Nephron progenitor cell (in vitro differentiated cells): ENCODE measurements around the gene SORCS2.
A peak's percentile ranks its signal among the peaks of the same experiment; 100 is the strongest.

Source experiments
- DNase-seq: peaks from one replicate; pipeline ENCODE4 v3.0.0; 2021
- H3K27ac Mint-ChIP-seq: 2 replicates; pipeline ENCODE4 v1.8.0; 2021; ENCODE audit warnings: mild to moderate bottlenecking, moderate library complexity, mixed read lengths
- H3K27me3 Mint-ChIP-seq: 2 replicates; pipeline ENCODE4 v1.8.0; 2021; ENCODE audit warnings: mild to moderate bottlenecking, low read depth, mixed read lengths; ENCODE audit not compliant: poor library complexity
- H3K36me3 Mint-ChIP-seq: 2 replicates; pipeline ENCODE4 v1.8.0; 2021; ENCODE audit warnings: low read depth, mixed read lengths
- H3K4me1 Mint-ChIP-seq: 2 replicates; pipeline ENCODE4 v1.8.0; 2021; ENCODE audit warnings: mixed read lengths
- H3K4me3 Mint-ChIP-seq: 2 replicates; pipeline ENCODE4 v1.8.0; 2021; ENCODE audit warnings: mild to moderate bottlenecking, moderate library complexity, mixed read lengths
- H3K9me3 Mint-ChIP-seq: 2 replicates; pipeline ENCODE4 v1.8.0; 2021; ENCODE audit warnings: mild to moderate bottlenecking, moderate library complexity, mixed read lengths
- CTCF ChIP-seq: fragments of 200-600 bp; sonication (generic); IDR thresholded peaks from 2 replicates; pipeline ENCODE4 v1.5.0; 2021; ENCODE audit warnings: antibody characterized with exemption

The SORCS2 gene

GRCh38 chr4:7546809-7547367 lies 354.6 kb downstream of the SORCS2 start:
- DNase-seq: no peak
- Mint-ChIP-seq H3K4me1 (peaks cover 9% of the 10 kb centered on the region), H3K27ac (no peak overlapping the region), H3K36me3 (no peaks in the 10 kb centered on the region), H3K9me3 (peaks cover 12% of the 10 kb centered on the region), H3K4me3 (no peak overlapping the region), H3K27me3 (peaks cover 7% of the 10 kb centered on the region)
- TF ChIP-seq CTCF: no peak

- Mint-ChIP-seq H3K27ac (peak overlapping the region; percentile 50), H3K27me3 (peaks cover 7% of the 10 kb centered on the region), H3K4me3 (no peak overlapping the region), H3K36me3 (peaks cover 1% of the 10 kb centered on the region), H3K4me1 (peaks cover 9% of the 10 kb centered on the region), H3K9me3 (peaks cover 18% of the 10 kb centered on the region)
- no peak for TF ChIP-seq CTCF
- DNase-seq: no peak
Measured at GRCh38 chr4:7547368-7548040, 355.2 kb downstream of the SORCS2 start.

- H3K4me1 Mint-ChIP-seq: peaks cover 9% of the 10 kb centered on the region
- peaks cover 5% of the 10 kb centered on the region for H3K27me3 Mint-ChIP-seq
- DNase-seq: no peak
- H3K27ac Mint-ChIP-seq: no peak overlapping the region
- H3K9me3 Mint-ChIP-seq: peaks cover 37% of the 10 kb centered on the region
- peaks cover 6% of the 10 kb centered on the region for H3K36me3 Mint-ChIP-seq
- no peak for TF ChIP-seq CTCF
- H3K4me3 Mint-ChIP-seq: no peak overlapping the region
Measured at GRCh38 chr4:7549866-7550265, 357.5 kb downstream of the SORCS2 start.

- no peak for DNase-seq
- Mint-ChIP-seq H3K27me3 (peaks cover 9% of the 10 kb centered on the region), H3K9me3 (peaks cover 44% of the 10 kb centered on the region), H3K36me3 (peaks cover 6% of the 10 kb centered on the region), H3K4me3 (no peak overlapping the region), H3K4me1 (peaks cover 2% of the 10 kb centered on the region), H3K27ac (no peak overlapping the region)
- TF ChIP-seq CTCF: no peak
Measured at GRCh38 chr4:7552466-7552865, 360.1 kb downstream of the SORCS2 start.

- H3K27ac Mint-ChIP-seq: no peak overlapping the region
- DNase-seq: no peak
- peaks cover 6% of the 10 kb centered on the region for H3K36me3 Mint-ChIP-seq
- H3K27me3 Mint-ChIP-seq: peaks cover 12% of the 10 kb centered on the region
- H3K4me1 Mint-ChIP-seq: no peaks in the 10 kb centered on the region
- H3K9me3 Mint-ChIP-seq: peaks cover 44% of the 10 kb centered on the region
- H3K4me3 Mint-ChIP-seq: no peak overlapping the region
- TF ChIP-seq CTCF: no peak
Measured at GRCh38 chr4:7553280-7553679, 360.9 kb downstream of the SORCS2 start.

- Mint-ChIP-seq H3K36me3 (peaks cover 6% of the 10 kb centered on the region), H3K4me3 (no peak overlapping the region), H3K27ac (no peak overlapping the region), H3K4me1 (no peaks in the 10 kb centered on the region), H3K9me3 (peaks cover 44% of the 10 kb centered on the region), H3K27me3 (peaks cover 8% of the 10 kb centered on the region)
- TF ChIP-seq CTCF: no peak
- DNase-seq: no peak
Measured at GRCh38 chr4:7554905-7555304, 362.6 kb downstream of the SORCS2 start.
